GM19043 (cell line): Measurements from ENCODE around the gene SESN3.
"Not testable (repeated sequence)": the region's sequence is repeated elsewhere in the genome, so short reads cannot be mapped to it uniquely, and the experiment has no call there.

Experiments used
- ATAC-seq: cut with Tn5 transposase; IDR thresholded peaks from one replicate; pipeline ENCODE4 v1.9.1; 2021; ENCODE audit warnings: low read depth; ENCODE audit not compliant: unreplicated experiment

The SESN3 gene

GRCh38 chr11:95154514-95154913 is 76.5 kb downstream of the SESN3 start:
- peak; percentile 14 for ATAC-seq

GRCh38 chr11:95153857-95154246 is 77.2 kb downstream of the SESN3 start:
- no peak for ATAC-seq

- no peak for ATAC-seq
These were observed 77.8 kb downstream of the SESN3 start for GRCh38 chr11:95152876-95153856.

GRCh38 chr11:95150956-95151684 is 79.9 kb downstream of the SESN3 start:
- ATAC-seq, result peak; percentile 80

GRCh38 chr11:95149651-95150364 is 81.2 kb downstream of the SESN3 start:
- ATAC-seq, result no peak

GRCh38 chr11:95148938-95149337 is 82.1 kb downstream of the SESN3 start:
- no peak for ATAC-seq

- no peak for ATAC-seq
These were observed 82.6 kb downstream of the SESN3 start for GRCh38 chr11:95148406-95148805.

- ATAC-seq, result no peak
These were observed 83.6 kb downstream of the SESN3 start for GRCh38 chr11:95147364-95147905.

GRCh38 chr11:95145430-95146060 is 85.5 kb downstream of the SESN3 start:
- ATAC-seq, result no peak

- no peak for ATAC-seq
These were observed 86.4 kb downstream of the SESN3 start for GRCh38 chr11:95144313-95145235.

- no peak for ATAC-seq
These were observed 87.8 kb downstream of the SESN3 start for GRCh38 chr11:95143106-95143681.

- no peak for ATAC-seq
These were observed 88.6 kb downstream of the SESN3 start for GRCh38 chr11:95142431-95142830.

GRCh38 chr11:95140397-95141033 is 90.5 kb downstream of the SESN3 start:
- ATAC-seq, result no peak

- ATAC-seq, result peak; percentile 89
These were observed 92.6 kb downstream of the SESN3 start for GRCh38 chr11:95138448-95138847.

GRCh38 chr11:95137299-95137698 is 93.7 kb downstream of the SESN3 start:
- no peak for ATAC-seq

GRCh38 chr11:95136747-95137146 is 94.3 kb downstream of the SESN3 start:
- not testable (repeated sequence) for ATAC-seq

GRCh38 chr11:95135880-95136279 is 95.1 kb downstream of the SESN3 start:
- no peak for ATAC-seq

- ATAC-seq, result no peak
These were observed 95.8 kb downstream of the SESN3 start for GRCh38 chr11:95135155-95135554.
